ENCODE results near the gene MYO9A.
A peak's percentile ranks its signal among the peaks of the same experiment; 100 is the strongest.

MYO9A gene

DNA sequence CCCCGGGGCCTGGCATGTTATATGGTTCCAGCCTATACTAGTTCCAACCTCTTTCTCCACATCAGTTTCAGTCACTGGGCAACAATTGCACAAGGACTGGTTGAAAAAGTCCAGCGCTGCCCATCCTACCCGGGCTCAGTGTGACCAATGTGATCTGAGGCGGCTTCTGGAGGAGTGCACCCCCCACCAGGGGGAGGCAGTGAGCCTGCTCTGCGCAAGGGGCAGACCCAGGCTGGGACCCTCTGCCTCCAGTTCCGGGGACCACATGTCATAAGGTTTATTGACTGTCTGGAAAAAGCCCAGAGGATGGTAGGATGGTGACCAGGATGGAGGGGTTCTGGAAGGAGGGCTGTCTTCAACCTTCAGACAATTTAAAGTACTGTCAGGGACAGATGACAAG is 333.2 kb downstream of the MYO9A start:
- DNase-seq, result peak; percentile 16
- ATAC-seq (ENCODE audit: insufficient read depth, low read depth), result peak; percentile 49; the same call in 1 of the 3 replicates
- TF ChIP-seq, protein P1, sequence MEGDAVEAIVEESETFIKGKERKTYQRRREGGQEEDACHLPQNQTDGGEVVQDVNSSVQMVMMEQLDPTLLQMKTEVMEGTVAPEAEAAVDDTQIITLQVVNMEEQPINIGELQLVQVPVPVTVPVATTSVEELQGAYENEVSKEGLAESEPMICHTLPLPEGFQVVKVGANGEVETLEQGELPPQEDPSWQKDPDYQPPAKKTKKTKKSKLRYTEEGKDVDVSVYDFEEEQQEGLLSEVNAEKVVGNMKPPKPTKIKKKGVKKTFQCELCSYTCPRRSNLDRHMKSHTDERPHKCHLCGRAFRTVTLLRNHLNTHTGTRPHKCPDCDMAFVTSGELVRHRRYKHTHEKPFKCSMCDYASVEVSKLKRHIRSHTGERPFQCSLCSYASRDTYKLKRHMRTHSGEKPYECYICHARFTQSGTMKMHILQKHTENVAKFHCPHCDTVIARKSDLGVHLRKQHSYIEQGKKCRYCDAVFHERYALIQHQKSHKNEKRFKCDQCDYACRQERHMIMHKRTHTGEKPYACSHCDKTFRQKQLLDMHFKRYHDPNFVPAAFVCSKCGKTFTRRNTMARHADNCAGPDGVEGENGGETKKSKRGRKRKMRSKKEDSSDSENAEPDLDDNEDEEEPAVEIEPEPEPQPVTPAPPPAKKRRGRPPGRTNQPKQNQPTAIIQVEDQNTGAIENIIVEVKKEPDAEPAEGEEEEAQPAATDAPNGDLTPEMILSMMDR (IDR thresholded peaks at IDR 0.05; ENCODE audit: borderline replicate concordance, extremely low read depth, low read length, poor library complexity, severe bottlenecking), result peak; percentile 63
- no peak for TF ChIP-seq EZH2 (IDR thresholded peaks at IDR 0.05; ENCODE audit: borderline replicate concordance, low read depth, low read length, severe bottlenecking)

DNA sequence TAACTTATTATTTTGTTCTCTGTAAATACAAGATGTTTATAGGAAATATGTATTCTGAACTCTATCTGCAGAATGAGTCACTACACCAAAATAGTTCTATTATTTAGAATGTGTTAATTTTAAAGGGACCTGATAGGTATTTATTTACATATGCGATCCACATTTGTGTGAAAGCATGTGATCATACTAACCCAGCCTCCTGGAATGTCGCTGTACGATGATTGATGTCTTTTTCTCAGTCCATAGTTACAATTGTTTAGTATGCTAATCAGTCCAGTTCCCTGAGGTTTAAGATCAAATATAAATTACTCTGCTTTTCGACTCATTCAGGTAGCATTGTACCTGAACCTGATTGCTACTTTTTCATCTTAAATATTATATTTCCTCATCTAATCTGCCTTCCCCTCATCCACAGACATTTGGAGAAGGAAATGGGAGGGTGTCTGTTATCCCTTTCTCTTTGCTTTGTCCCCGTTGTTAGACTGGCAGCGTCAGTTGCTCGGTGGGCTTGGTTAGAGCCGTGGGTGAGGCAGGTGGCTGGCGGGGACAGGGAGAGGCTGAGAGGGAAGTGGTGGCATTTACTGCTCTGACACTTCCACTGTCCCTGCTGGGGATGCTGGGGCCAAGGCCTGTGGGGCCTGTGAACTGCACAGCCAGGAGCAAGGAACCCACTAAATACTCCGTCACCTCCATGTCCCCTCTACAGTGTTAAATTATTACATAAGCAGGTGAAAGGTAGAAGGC is 335.4 kb downstream of the MYO9A start:
- Histone ChIP-seq H3K4me2 (ENCODE audit: insufficient read depth, low read length) (no peak overlapping the region), H3K4me1 (ENCODE audit: insufficient read depth, low read length) (no peaks in the 10 kb centered on the region), H3K27ac (ENCODE audit: low read length) (no peak overlapping the region), H3K4me3 (ENCODE audit: low read depth in 1 of 2, low read length in 2 of 2) (no peak overlapping the region), H3K9me3 (ENCODE audit: insufficient read depth, low read length, severe bottlenecking) (no peaks in the 10 kb centered on the region), H4K20me1 (ENCODE audit: insufficient read depth, low read length) (no peaks in the 10 kb centered on the region), H3K27me3 (ENCODE audit: insufficient read depth, low read length, poor library complexity) (peaks cover 2% of the 10 kb centered on the region), H3K79me2 (ENCODE audit: insufficient read depth, low read length) (no peaks in the 10 kb centered on the region), H3K36me3 (ENCODE audit: insufficient read depth, low read length) (no peaks in the 10 kb centered on the region), H2AFZ (ENCODE audit: low read depth, low read length) (no peak overlapping the region), H3K9ac (ENCODE audit: low read depth, low read length) (no peak overlapping the region)
- DNase-seq (no peak), ATAC-seq (ENCODE audit: insufficient read depth, low read depth) (no peak)
- TF ChIP-seq, protein P1 (IDR thresholded peaks at IDR 0.05; ENCODE audit: borderline replicate concordance, extremely low read depth, low read length, poor library complexity, severe bottlenecking), result no peak
- no peak for TF ChIP-seq EZH2 (IDR thresholded peaks at IDR 0.05; ENCODE audit: borderline replicate concordance, low read depth, low read length, severe bottlenecking)

More for the DNA sequence above, 333.2 kb downstream of the MYO9A start:
- peaks cover 2% of the 10 kb centered on the region for H3K27me3 ChIP-seq (ENCODE audit: insufficient read depth, low read length, poor library complexity)
- H2AFZ ChIP-seq (ENCODE audit: low read depth, low read length), result no peak overlapping the region
- H3K4me3 ChIP-seq (ENCODE audit: low read depth in 1 of 2, low read length in 2 of 2), result no peak overlapping the region
- H3K4me2 ChIP-seq (ENCODE audit: insufficient read depth, low read length), result no peak overlapping the region
- H3K9ac ChIP-seq (ENCODE audit: low read depth, low read length), result no peak overlapping the region
- no peaks in the 10 kb centered on the region for H3K36me3 ChIP-seq (ENCODE audit: insufficient read depth, low read length)
- no peak overlapping the region for H3K27ac ChIP-seq (ENCODE audit: low read length)
- H3K9me3 ChIP-seq (ENCODE audit: insufficient read depth, low read length, severe bottlenecking), result no peaks in the 10 kb centered on the region
- no peaks in the 10 kb centered on the region for H4K20me1 ChIP-seq (ENCODE audit: insufficient read depth, low read length)
- H3K4me1 ChIP-seq (ENCODE audit: insufficient read depth, low read length), result no peaks in the 10 kb centered on the region
- no peaks in the 10 kb centered on the region for H3K79me2 ChIP-seq (ENCODE audit: insufficient read depth, low read length)

DNA sequence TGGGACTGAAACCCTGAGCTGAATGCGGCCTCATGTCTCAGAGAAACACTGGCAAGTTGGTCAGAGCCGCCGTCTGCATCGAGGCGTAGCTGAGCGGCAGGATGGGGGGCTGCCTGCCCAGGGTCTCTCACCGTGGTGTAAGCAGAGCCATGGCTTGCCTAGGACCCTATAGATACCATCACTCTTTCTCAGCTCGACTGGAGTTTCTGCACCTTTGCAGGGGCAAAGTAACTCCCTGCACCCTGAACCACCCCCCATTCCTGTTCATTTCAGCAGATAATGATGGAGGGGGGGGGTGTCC is 336.0 kb downstream of the MYO9A start:
- Histone ChIP-seq H3K4me3 (ENCODE audit: low read depth in 1 of 2, low read length in 2 of 2) (no peak overlapping the region), H3K79me2 (ENCODE audit: insufficient read depth, low read length) (no peaks in the 10 kb centered on the region), H2AFZ (ENCODE audit: low read depth, low read length) (no peak overlapping the region), H3K9ac (ENCODE audit: low read depth, low read length) (no peak overlapping the region), H3K27ac (ENCODE audit: low read length) (no peak overlapping the region), H3K9me3 (ENCODE audit: insufficient read depth, low read length, severe bottlenecking) (no peaks in the 10 kb centered on the region), H3K27me3 (ENCODE audit: insufficient read depth, low read length, poor library complexity) (peaks cover 2% of the 10 kb centered on the region), H4K20me1 (ENCODE audit: insufficient read depth, low read length) (no peaks in the 10 kb centered on the region), H3K36me3 (ENCODE audit: insufficient read depth, low read length) (no peaks in the 10 kb centered on the region), H3K4me2 (ENCODE audit: insufficient read depth, low read length) (no peak overlapping the region), H3K4me1 (ENCODE audit: insufficient read depth, low read length) (no peaks in the 10 kb centered on the region)
- ATAC-seq (ENCODE audit: insufficient read depth, low read depth) (no peak), DNase-seq (no peak)
- no peak for TF ChIP-seq EZH2 (IDR thresholded peaks at IDR 0.05; ENCODE audit: borderline replicate concordance, low read depth, low read length, severe bottlenecking)
- TF ChIP-seq, protein P1 (IDR thresholded peaks at IDR 0.05; ENCODE audit: borderline replicate concordance, extremely low read depth, low read length, poor library complexity, severe bottlenecking), result no peak
